Endothelial cell of umbilical vein (primary cell): ENCODE data around the gene MYCBP. TPM values are rescaled to one million over a fixed set of nuclear protein-coding genes. Genes with fewer than 3 reads are reported as not detected.
A peak's percentile ranks its signal among the peaks of the same experiment; 100 is the strongest.

ENCODE experiments used
- BruUV-seq: library from RNA; stranded (reverse); fragments of 400-500 nt; replicated peaks from 2 replicates; lab custom pipeline; 2021; lab: Mats Ljungman, UMichigan
- CTCF ChIA-PET: fragments of 300-600, 350-600 bp; sonication (Branson Sonifier 250); formaldehyde crosslinking; loops from one replicate; lab custom pipeline; 2021; ENCODE audit warnings: antibody characterized with exemption, inconsistent platforms; lab: Charles Lee
- POLR2A ChIA-PET: fragments of 300-600, 350-600 bp; sonication (Branson Sonifier 250); formaldehyde crosslinking; loops from one replicate; lab custom pipeline; 2021; ENCODE audit warnings: antibody characterized with exemption, inconsistent platforms; lab: Charles Lee
- DNase-seq: peaks from one replicate; pipeline ENCODE4 v3.0.0-alpha.2; 2011; ENCODE audit warnings: low read depth, low spot score
- FAIRE-seq: peaks from 2 replicates; lab custom pipeline; 2011; peaks lifted over from hg19 to GRCh38; lab: Jason Lieb, UNC
- H2AFZ ChIP-seq: 2 replicates; pipeline ENCODE4 v1.6.0; 2012; ENCODE audit warnings: low read depth, low read length, control low read depth, inconsistent platforms
- H3K27ac ChIP-seq: 2 replicates; pipeline ENCODE4 v1.5.1; 2011; ENCODE audit warnings: low read depth, mild to moderate bottlenecking, control low read depth, low read length, moderate library complexity; ENCODE audit not compliant: insufficient read depth
- H3K27me3 ChIP-seq, 2 experiments: 2 replicates each; pipeline versions ENCODE4 v1.6.0 to v1.6.1; 2011; ENCODE audit warnings: low read length in 2 of 2, mixed read lengths in 1 of 2; ENCODE audit not compliant: control insufficient read depth in 2 of 2, insufficient read depth in 2 of 2
- H3K36me3 ChIP-seq, 2 experiments: 2 replicates in 1 of 2; 3 replicates in 1 of 2; pipeline ENCODE4 v1.5.1; 2011; ENCODE audit warnings: low read length in 2 of 2, mild to moderate bottlenecking in 1 of 2, moderate library complexity in 1 of 2; ENCODE audit not compliant: control insufficient read depth in 2 of 2, insufficient read depth in 2 of 2; ENCODE audit errors: extremely low read depth in 1 of 2
- H3K4me1 ChIP-seq: 3 replicates; pipeline ENCODE4 v1.5.1; 2011; ENCODE audit warnings: mild to moderate bottlenecking, low read length; ENCODE audit not compliant: control insufficient read depth, insufficient read depth; ENCODE audit errors: extremely low read depth
- H3K4me2 ChIP-seq: 2 replicates; pipeline ENCODE4 v1.6.1; 2011; ENCODE audit warnings: low read length, control low read depth, mixed read lengths; ENCODE audit not compliant: insufficient read depth
- H3K4me3 ChIP-seq, 3 experiments: fragments of 200-600 bp in 1 of 3; sonication (generic), shearing (Covaris generic) in 1 of 3; replicated peaks in 1 of 3; 2 replicates each; pipeline ENCODE4 v1.5.1; 2011 to 2016; ENCODE audit warnings: control low read depth in 3 of 3, low read length in 3 of 3, mild to moderate bottlenecking in 2 of 3, inconsistent platforms in 1 of 3, low read depth in 1 of 3, moderate library complexity in 1 of 3; ENCODE audit not compliant: insufficient read depth in 1 of 3
- H3K79me2 ChIP-seq: 2 replicates; pipeline ENCODE4 v1.6.0; 2012; ENCODE audit warnings: low read length, inconsistent platforms; ENCODE audit not compliant: control insufficient read depth, insufficient read depth
- H3K9ac ChIP-seq: replicated peaks from 2 replicates; pipeline ENCODE3; 2011; ENCODE audit warnings: low read length, control low read depth; ENCODE audit not compliant: insufficient read depth; ENCODE audit errors: extremely low read depth
- H3K9me1 ChIP-seq: replicated peaks from 3 replicates; pipeline ENCODE4 v1.6.0; 2011; ENCODE audit warnings: mild to moderate bottlenecking, low read length; ENCODE audit not compliant: control insufficient read depth, insufficient read depth; ENCODE audit errors: extremely low read depth
- H3K9me3 ChIP-seq: replicated peaks from 2 replicates; pipeline ENCODE4 v1.5.1; 2012; ENCODE audit warnings: low read length, inconsistent platforms; ENCODE audit not compliant: control insufficient read depth, insufficient read depth
- H4K20me1 ChIP-seq: replicated peaks from 2 replicates; pipeline ENCODE3; 2011; ENCODE audit warnings: mild to moderate bottlenecking, low read length; ENCODE audit not compliant: control insufficient read depth, insufficient read depth; ENCODE audit errors: extremely low read depth
- CTCF ChIP-seq, 2 donors: IDR thresholded peaks; 1 replicate in 1 of 2; 2 replicates in 1 of 2; pipeline ENCODE4 v1.5.1; 2011; ENCODE audit warnings: low read length in 2 of 2, mild to moderate bottlenecking in 2 of 2, moderate library complexity in 2 of 2, control low read depth in 1 of 2, inconsistent platforms in 1 of 2, low read depth in 1 of 2; ENCODE audit not compliant: insufficient read depth in 1 of 2; ENCODE audit errors: extremely low read depth in 1 of 2
- EZH2 ChIP-seq: IDR thresholded peaks from 2 replicates; pipeline ENCODE4 v1.6.1; 2012; ENCODE audit warnings: borderline replicate concordance, low read depth, mild to moderate bottlenecking, moderate library complexity, low read length, inconsistent platforms; ENCODE audit not compliant: severe bottlenecking
- FOS ChIP-seq: IDR thresholded peaks from 2 replicates; pipeline ENCODE4 v1.6.1; 2011; ENCODE audit warnings: mild to moderate bottlenecking, low read length, moderate library complexity, borderline replicate concordance; ENCODE audit not compliant: insufficient read depth
- GATA2 ChIP-seq: IDR thresholded peaks from 2 replicates; pipeline ENCODE4 v1.7.0; 2011; ENCODE audit warnings: low read depth, mild to moderate bottlenecking, moderate library complexity, mixed read lengths, low read length; ENCODE audit not compliant: insufficient read length, insufficient read depth
- JUN ChIP-seq: IDR thresholded peaks from 2 replicates; pipeline ENCODE4 v1.6.1; 2011; ENCODE audit warnings: borderline replicate concordance, low read depth; ENCODE audit not compliant: insufficient read length, insufficient read depth
- MAX ChIP-seq: IDR thresholded peaks from 2 replicates; pipeline ENCODE4 v1.6.1; 2011; ENCODE audit not compliant: insufficient read depth, insufficient read length
- MYC ChIP-seq: IDR thresholded peaks from one replicate; pipeline ENCODE4 v1.6.1; 2011; ENCODE audit warnings: mild to moderate bottlenecking, low read depth, low read length
- POLR2A ChIP-seq: IDR thresholded peaks from 2 replicates; pipeline ENCODE4 v1.6.1; 2012; ENCODE audit warnings: low read depth, mild to moderate bottlenecking, control low read depth, low read length
- POLR2AphosphoS5 ChIP-seq: IDR thresholded peaks from 2 replicates; pipeline ENCODE4 v1.6.1; 2012; ENCODE audit warnings: low read depth, mild to moderate bottlenecking, control low read depth, low read length, moderate library complexity; ENCODE audit not compliant: insufficient read depth
- dilution Hi-C: fragments of 300-500 bp; cut with MboI; formaldehyde crosslinking; loops from one replicate; pipeline ENCODE4 v1.15.0; 2019; ENCODE audit warnings: low sequenced_read_pairs; ENCODE audit not compliant: extremely low pct_ligation_motif_present
- intact Hi-C: fragments of 100-400 bp; cut with micrococcal nuclease; formaldehyde crosslinking; loops from one replicate; pipeline ENCODE4 v1.10.0; 2022
- polyA plus RNA-seq, 4 experiments: library from polyadenylated mRNA; depleted of rRNA in 3 of 4; stranded (reverse) in 3 of 4; unstranded in 1 of 4; fragments of >200 nt; gene quantifications; 2 replicates each; pipeline versions ENCODE4 v1.2.1 to v1.2.3, GENCODE V29; 2011 to 2012; ENCODE audit warnings: missing spikeins in 1 of 4
- total RNA-seq: library from RNA; stranded (reverse); gene quantifications from 2 replicates; pipeline ENCODE4 v1.2.3, GENCODE V29; 2021

Gene MYCBP
- total and polyA plus RNA-seq, 2 donors (not counting 3 experiments of a cell fraction or from before 2014, with no cell fraction given), result 9.5 to 23.1 TPM

DNA sequence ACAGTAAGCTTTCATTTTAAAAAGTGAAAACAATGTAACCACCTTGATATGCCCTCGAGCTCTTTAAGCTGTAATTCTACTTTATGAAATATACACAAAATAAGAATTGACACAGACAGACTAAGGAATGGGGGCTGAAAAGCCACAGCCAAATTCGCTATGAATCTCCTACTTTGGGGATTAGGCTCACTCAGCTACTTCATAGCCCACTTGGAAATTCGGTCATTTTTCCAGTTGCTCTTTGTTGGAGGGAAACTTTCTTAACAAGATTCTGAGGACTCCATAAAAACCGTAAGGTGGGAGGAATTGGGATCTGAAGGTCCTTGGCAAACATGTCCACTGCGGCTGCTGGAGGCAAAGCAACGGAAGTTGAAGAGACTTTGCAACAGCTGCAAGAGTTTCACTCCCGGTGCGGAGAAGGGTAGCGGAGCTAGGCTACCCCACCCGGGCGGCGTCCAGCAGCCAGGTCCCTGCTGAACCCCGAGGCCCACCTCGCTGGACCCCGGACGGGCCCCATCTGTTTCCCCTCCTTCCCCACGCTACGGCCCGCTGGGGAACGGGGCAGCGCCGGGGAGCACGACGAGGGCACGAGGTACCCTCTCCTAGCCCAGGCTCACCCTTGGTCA lies 634 bp downstream of the MYCBP start:
- Histone ChIP-seq H3K9me1 (no peaks in the 10 kb centered on the region), H3K9me3 (no peaks in the 10 kb centered on the region), H2AFZ (peak overlapping the region; percentile 90), H4K20me1 (no peaks in the 10 kb centered on the region), H3K36me3 (no peaks in the 10 kb centered on the region), H3K27me3 (no peaks in the 10 kb centered on the region), H3K4me2 (peak overlapping the region; percentile 88), H3K9ac (peak overlapping the region; percentile 58), H3K27ac (peak overlapping the region; percentile 12), H3K79me2 (peaks cover 12% of the 10 kb centered on the region), H3K4me3 (peak overlapping the region; percentile 74 to 86 (median 83)), H3K4me1 (peaks cover 12% of the 10 kb centered on the region)
- dilution Hi-C loops (no loop called here), intact Hi-C loops (loop anchor here (1.0 kb wide), 2 partner anchors 13 to 119 kb away; partner anchors contain the start of genes AKIRIN1 and RRAGC)
- no peak for TF ChIP-seq CTCF (IDR thresholded peaks at IDR 0.05; ENCODE audit: extremely low read depth in 1 of 2, insufficient read depth in 1 of 2, low read depth in 1 of 2, low read length in 2 of 2)
- CTCF ChIA-PET, result interaction anchor here (0.6 to 1.3 kb wide), 2 partner anchors 9 to 206 kb away, joined by 3 read pairs; partner anchors contain the start of gene GJA9
- TSS peak; percentile 56 for BruUV-seq
- DNase-seq (no peak), FAIRE-seq (peak; percentile 50)
- POLR2A ChIA-PET, result no interaction called here

- H2AFZ ChIP-seq, result no peak overlapping the region
- no peaks in the 10 kb centered on the region for H3K36me3 ChIP-seq
- intact Hi-C loops (no loop called here), dilution Hi-C loops (no loop called here)
- no peak overlapping the region for H3K27ac ChIP-seq
- no peaks in the 10 kb centered on the region for H3K27me3 ChIP-seq
- no peaks in the 10 kb centered on the region for H3K9me3 ChIP-seq
- no peak overlapping the region for H3K4me2 ChIP-seq
- CTCF ChIA-PET, result no interaction called here
- H3K79me2 ChIP-seq, result peaks cover 13% of the 10 kb centered on the region
- H3K4me3 ChIP-seq, result no peak overlapping the region
- H3K4me1 ChIP-seq, result peaks cover 12% of the 10 kb centered on the region
- no peak for FAIRE-seq
- no peak for DNase-seq
- no peaks in the 10 kb centered on the region for H4K20me1 ChIP-seq
- no peak overlapping the region for H3K9ac ChIP-seq
- POLR2A ChIA-PET, result no interaction called here
- no TSS peak for BruUV-seq
- H3K9me1 ChIP-seq, result no peaks in the 10 kb centered on the region
- TF ChIP-seq POLR2AphosphoS5 (no peak), FOS (no peak), EZH2 (no peak), CTCF (IDR thresholded peaks at IDR 0.05; ENCODE audit: extremely low read depth in 1 of 2, insufficient read depth in 1 of 2, low read depth in 1 of 2, low read length in 2 of 2) (no peak), JUN (no peak), MAX (no peak), POLR2A (no peak), GATA2 (no peak), MYC (no peak)
Measured at GRCh38 chr1:38870996-38871395, 2.2 kb downstream of the MYCBP start.
